Heart right ventricle (tissue), 16 donors: ENCODE data around the gene KREMEN2. TPM values are rescaled to one million over a fixed set of nuclear protein-coding genes. Genes with fewer than 3 reads are reported as not detected.
"Not testable (repeated sequence)": the region's sequence is repeated elsewhere in the genome, so short reads cannot be mapped to it uniquely, and the experiment has no call there.

ENCODE experiments used
- ATAC-seq, 8 donors: fragments of 200-7000 bp; cut with Tn5 transposase; one replicate each; pipeline ENCODE4 v1.9.1; 2020; ENCODE audit warnings: mild to moderate bottlenecking in 8 of 8, moderate library complexity in 8 of 8, moderate number of reproducible peaks in 1 of 8
- DNase-seq, 2 donors: peaks; one replicate each; pipeline ENCODE4 v3.0.0-alpha.2; 2020
- H3K27ac ChIP-seq, 10 donors: fragments of 200-600 bp; sonication (generic) in 2 of 10; one replicate each; pipeline versions ENCODE4 v1.5.0 to v1.8.0; 2020 to 2022; ENCODE audit warnings: mild to moderate bottlenecking in 3 of 10
- H3K27me3 ChIP-seq, 7 donors: fragments of 200-600 bp; one replicate each; pipeline ENCODE4 v1.8.0; 2021 to 2022; ENCODE audit warnings: mild to moderate bottlenecking in 2 of 7
- H3K36me3 ChIP-seq, 9 donors: fragments of 200-600 bp; sonication (generic) in 1 of 9; one replicate each; pipeline versions ENCODE4 v1.5.0 to v1.8.0; 2020 to 2022; ENCODE audit warnings: mild to moderate bottlenecking in 2 of 9
- H3K4me1 ChIP-seq, 9 donors: fragments of 200-600 bp; sonication (generic) in 1 of 9; one replicate each; pipeline versions ENCODE4 v1.5.0 to v1.8.0; 2020 to 2022; ENCODE audit warnings: mild to moderate bottlenecking in 4 of 9
- H3K4me3 ChIP-seq, 10 donors: fragments of 200-600 bp; sonication (generic) in 2 of 10; one replicate each; pipeline versions ENCODE4 v1.5.0 to v1.8.0; 2020 to 2022; ENCODE audit warnings: mild to moderate bottlenecking in 7 of 10, moderate library complexity in 2 of 10
- H3K9me3 ChIP-seq, 11 donors: fragments of 200-600 bp in 10 of 11; sonication (generic) in 2 of 11; one replicate each; pipeline versions ENCODE4 v1.5.0 to v1.8.0; 2013 to 2022; ENCODE audit warnings: mild to moderate bottlenecking in 2 of 11, control low read depth in 1 of 11, moderate library complexity in 1 of 11
- CTCF ChIP-seq, 9 donors: fragments of 200-600 bp; sonication (generic) in 2 of 9; IDR thresholded peaks; one replicate each; pipeline versions ENCODE4 v1.5.0 to v1.8.0; 2021 to 2022; ENCODE audit warnings: antibody characterized with exemption in 9 of 9, mild to moderate bottlenecking in 5 of 9, moderate library complexity in 1 of 9
- WGBS, 2 donors: extraction: QIAGEN DNeasy Blood & Tissue Kit; methylation state at CpG; one replicate each; pipeline ENCODE4 v1.1.7; 2013; ENCODE audit warnings: inconsistent platforms in 1 of 2; 5-methylcytosine and 5-hydroxymethylcytosine counted together
- intact Hi-C, 10 donors: fragments of 100-400 bp; cut with DNase I; formaldehyde crosslinking; loops; one replicate each; pipeline versions ENCODE4 v1.11.1 to v1.14.2; 2022
- polyA plus RNA-seq, 2 donors: library from polyadenylated mRNA; stranded (reverse); fragments of 200-250 nt; gene quantifications; one replicate each; pipeline ENCODE4 v1.2.3, GENCODE V29; 2013
- total RNA-seq, 10 donors: library from RNA; stranded (reverse); fragmentation: NEBNext Ultra II Directional in 3 of 10; extraction: Animal tissue kit (Norgen Biotek cat#: 25700) in 3 of 10; gene quantifications; one replicate each; pipeline versions ENCODE4 v1.2.1 to v1.2.4, GENCODE V29; 2021 to 2023
- donor health status: Arrhythmogenic right ventricular cardiomyopathy.
- donor health status: ischemic (EF 13 %, LVEDD 7.1; RV severe dilation, severe dysfunction).
- donor health status: healthy with polysubstance abuse.
- donor health status: DM: no; HTN: yes; CAD: no.
- donor health status: DM: no; HTN: no; CAD: no.
- donor health status: ischemic (EF 25% LVEDD 6.9; RV normal size, moderate dysfunction).
- donor health status: ischemic (EF 25% LVEDD 5.7; RV mildly dilated, moderate dysfunction).
- donor health status: healthy.
- donor health status: DM: yes; HTN: yes; CAD: no.
- donor health status: Ischemic cardiomyopathy.
- donor health status: ischemic (EF 35%, LVEDD 5.7; RV mildly dilated, moderate dysfunction).
- donor health status: nonischemic (EF 11% LVEDD 7.7; RV severe dilation, severe dysfunction).
- donor health status: DM: yes; HTN: yes; CAD: no.
- donor health status: PGD.
- donor health status: ischemic (EF 29% LVEDD 5.4; RV normal size, mild dysfunction).
- donor health status: nonischemic (EF 23%, LVEDD 6.1; RV moderate dilation, normal function).

Gene KREMEN2
- total and polyA plus RNA-seq, 12 donors, result not detected

GRCh38 chr16:2942045-2942444, 22.0 kb upstream of the KREMEN2 start:
- 72 to 74% methylated on average over 4 of the region's 4 CpGs for whole genome bisulfite sequencing, 2 donors
- Histone ChIP-seq H3K27me3 (no peaks in the 10 kb centered on the region), H3K27ac (no peak overlapping the region), H3K4me1 (no peaks in the 10 kb centered on the region), H3K4me3 (no peak overlapping the region), H3K9me3 (no peaks in the 10 kb centered on the region), H3K36me3 (peaks cover 0 to 94% (median 51%) of the 10 kb centered on the region in 9 donors)
- TF ChIP-seq CTCF (IDR thresholded peaks at IDR 0.05), result no peak
- intact Hi-C loops, result no loop called here
- ATAC-seq (no peak), DNase-seq (no peak)

- H3K4me3 ChIP-seq, H3K27me3 ChIP-seq, DNase-seq, intact Hi-C loops, H3K9me3 ChIP-seq, H3K27ac ChIP-seq, ATAC-seq, H3K4me1 ChIP-seq: not testable (repeated sequence)
- 89 to 90% methylated on average over 12 of the region's 12 CpGs for WGBS, 2 donors
- H3K36me3 ChIP-seq, result peaks cover 0 to 91% (median 39%) of the 10 kb centered on the region in 9 donors
These were observed 20.4 kb upstream of the KREMEN2 start for GRCh38 chr16:2943716-2944115.

- Histone ChIP-seq H3K4me1 (no peaks in the 10 kb centered on the region), H3K27me3 (no peaks in the 10 kb centered on the region), H3K27ac (no peak overlapping the region), H3K36me3 (peaks cover 0 to 79% (median 20%) of the 10 kb centered on the region in 9 donors), H3K4me3 (no peak overlapping the region), H3K9me3 (no peaks in the 10 kb centered on the region)
- DNase-seq (no peak), ATAC-seq (no peak)
- no peak for TF ChIP-seq CTCF (IDR thresholded peaks at IDR 0.05)
- intact Hi-C loops, result no loop called here
- WGBS, 2 donors, result 96 to 97% methylated on average over 4 of the region's 4 CpGs
These were observed 17.4 kb upstream of the KREMEN2 start for GRCh38 chr16:2946649-2947048.

GRCh38 chr16:2948807-2949704, 15.0 kb upstream of the KREMEN2 start:
- Histone ChIP-seq H3K4me3 (no peak overlapping the region), H3K27ac (no peak overlapping the region), H3K27me3 (peaks cover 0 to 3% (median 0%) of the 10 kb centered on the region in 7 donors), H3K4me1 (no peaks in the 10 kb centered on the region), H3K9me3 (no peaks in the 10 kb centered on the region), H3K36me3 (peaks cover 0 to 55% (median 18%) of the 10 kb centered on the region in 9 donors)
- no peak for TF ChIP-seq CTCF (IDR thresholded peaks at IDR 0.05)
- WGBS, 2 donors, result 86 to 89% methylated on average over 36 of the region's 36 CpGs
- intact Hi-C loops, result no loop called here
- peak in 2 of 8 donors; percentile 10 to 18 for ATAC-seq
- no peak for DNase-seq
